ENCODE data around the gene PPA1.
"Not testable (repeated sequence)": the region's sequence is repeated elsewhere in the genome, so short reads cannot be mapped to it uniquely, and the experiment has no call there.

- TF ChIP-seq, protein P1, sequence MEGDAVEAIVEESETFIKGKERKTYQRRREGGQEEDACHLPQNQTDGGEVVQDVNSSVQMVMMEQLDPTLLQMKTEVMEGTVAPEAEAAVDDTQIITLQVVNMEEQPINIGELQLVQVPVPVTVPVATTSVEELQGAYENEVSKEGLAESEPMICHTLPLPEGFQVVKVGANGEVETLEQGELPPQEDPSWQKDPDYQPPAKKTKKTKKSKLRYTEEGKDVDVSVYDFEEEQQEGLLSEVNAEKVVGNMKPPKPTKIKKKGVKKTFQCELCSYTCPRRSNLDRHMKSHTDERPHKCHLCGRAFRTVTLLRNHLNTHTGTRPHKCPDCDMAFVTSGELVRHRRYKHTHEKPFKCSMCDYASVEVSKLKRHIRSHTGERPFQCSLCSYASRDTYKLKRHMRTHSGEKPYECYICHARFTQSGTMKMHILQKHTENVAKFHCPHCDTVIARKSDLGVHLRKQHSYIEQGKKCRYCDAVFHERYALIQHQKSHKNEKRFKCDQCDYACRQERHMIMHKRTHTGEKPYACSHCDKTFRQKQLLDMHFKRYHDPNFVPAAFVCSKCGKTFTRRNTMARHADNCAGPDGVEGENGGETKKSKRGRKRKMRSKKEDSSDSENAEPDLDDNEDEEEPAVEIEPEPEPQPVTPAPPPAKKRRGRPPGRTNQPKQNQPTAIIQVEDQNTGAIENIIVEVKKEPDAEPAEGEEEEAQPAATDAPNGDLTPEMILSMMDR (IDR thresholded peaks at IDR 0.05): not testable (repeated sequence)
- TF ChIP-seq POLR2A, POLR2AphosphoS5 (IDR thresholded peaks at IDR 0.05): not testable (repeated sequence)
Measured at GRCh38 chr10:70222811-70223447, 10.3 kb downstream of the PPA1 start.

All from sigmoid colon (tissue), 4 donors.